GM12878 (cell line): ENCODE results near the gene ADGRV1. TPM values are rescaled to one million over a fixed set of nuclear protein-coding genes. Genes with fewer than 3 reads are reported as not detected.

Source experiments
- ATAC-seq: fragments of 200-7000 bp; cut with Tn5 transposase; 3 replicates; pipeline ENCODE4 v1.9.1; 2020; ENCODE audit warnings: mild to moderate bottlenecking, moderate library complexity
- BruUV-seq: library from RNA; stranded (reverse); fragments of 400-500 nt; replicated peaks from 2 replicates; lab custom pipeline; 2021; lab: Mats Ljungman, UMichigan
- CTCF ChIA-PET: fragments of 300-600 bp; sonication (Branson Sonifier 250); formaldehyde crosslinking; extraction: SDS; loops from one replicate; lab custom pipeline; 2021; ENCODE audit warnings: inconsistent platforms; lab: Yijun Ruan, JAX
- POLR2A ChIA-PET: fragments of 350-600 bp; formaldehyde crosslinking; extraction: SDS; loops from one replicate; lab custom pipeline; 2021; ENCODE audit warnings: inconsistent platforms; lab: Charles Lee
- RAD21 ChIA-PET: fragments of 300-600 bp; sonication (Branson Sonifier 250); formaldehyde crosslinking; loops from one replicate; lab custom pipeline; 2023; ENCODE audit warnings: antibody characterized with exemption; ENCODE audit not compliant: unreplicated experiment; lab: Charles Lee
- SMC1A ChIA-PET: fragments of 300-600 bp; sonication (Branson Sonifier 250); formaldehyde crosslinking; loops from one replicate; lab custom pipeline; 2023; ENCODE audit not compliant: unreplicated experiment, uncharacterized antibody; lab: Charles Lee
- DNase-seq: peaks from one replicate; pipeline ENCODE4 v3.0.0-alpha.2; 2011; ENCODE audit warnings: low read depth, low spot score
- FAIRE-seq: peaks from 3 replicates; lab custom pipeline; 2011; peaks lifted over from hg19 to GRCh38; lab: Jason Lieb, UNC
- H2AFZ ChIP-seq: 2 replicates; pipeline ENCODE4 v1.6.0; 2011; ENCODE audit warnings: low read depth, low read length, control low read depth; ENCODE audit not compliant: control insufficient read depth
- H3K27ac ChIP-seq: 2 replicates; pipeline ENCODE4 v1.5.1; 2011; ENCODE audit warnings: control low read depth; ENCODE audit not compliant: control insufficient read depth, insufficient read depth
- H3K27me3 ChIP-seq, 2 experiments: replicated peaks in 1 of 2; 2 replicates each; pipeline versions ENCODE4 v1.6.0 to v1.6.1; 2011; ENCODE audit warnings: low read length in 1 of 2; ENCODE audit not compliant: control insufficient read depth in 2 of 2, insufficient read depth in 2 of 2
- H3K36me3 ChIP-seq, 2 experiments: 2 replicates each; pipeline ENCODE4 v1.5.1; 2011; ENCODE audit warnings: low read length in 1 of 2; ENCODE audit not compliant: control insufficient read depth in 2 of 2, insufficient read depth in 2 of 2
- H3K4me1 ChIP-seq: 2 replicates; pipeline ENCODE4 v1.6.1; 2011; ENCODE audit warnings: mild to moderate bottlenecking, low read length, moderate library complexity, mixed read lengths; ENCODE audit not compliant: control insufficient read depth, insufficient read depth
- H3K4me2 ChIP-seq: 2 replicates; pipeline ENCODE4 v1.6.0; 2011; ENCODE audit warnings: control low read depth; ENCODE audit not compliant: control insufficient read depth, insufficient read depth
- H3K4me3 ChIP-seq: fragments of 200-600 bp; sonication (generic); 2 replicates; pipeline ENCODE4 v1.5.1; 2016
- H3K79me2 ChIP-seq: 2 replicates; pipeline ENCODE4 v1.6.0; 2011; ENCODE audit warnings: low read length; ENCODE audit not compliant: control insufficient read depth, insufficient read depth
- H3K9ac ChIP-seq: 2 replicates; pipeline ENCODE4 v1.8.0; 2011; ENCODE audit warnings: low read length, control low read depth, mixed read lengths; ENCODE audit not compliant: control insufficient read depth, insufficient read depth
- H3K9me3 ChIP-seq: replicated peaks from 3 replicates; pipeline ENCODE4 v1.5.1; 2011; ENCODE audit warnings: mild to moderate bottlenecking, low read length; ENCODE audit not compliant: control insufficient read depth, insufficient read depth
- H4K20me1 ChIP-seq: 2 replicates; pipeline ENCODE4 v1.6.0; 2011; ENCODE audit not compliant: control insufficient read depth, insufficient read depth
- ATF7 ChIP-seq: fragments of 450-650 bp; IDR thresholded peaks from 2 replicates; pipeline ENCODE4 v1.6.1; 2016; ENCODE audit warnings: low read depth, mild to moderate bottlenecking
- BCL11A ChIP-seq: IDR thresholded peaks from 2 replicates; pipeline ENCODE4 v1.6.1; 2011; ENCODE audit warnings: low read depth, low read length
- BHLHE40 ChIP-seq, 2 experiments: fragments of 450-650 bp in 1 of 2; IDR thresholded peaks; 2 replicates each; pipeline ENCODE4 v1.6.1; 2011 to 2017; ENCODE audit warnings: low read depth in 2 of 2, borderline replicate concordance in 1 of 2, improper control_type of control experiment in 1 of 2, low read length in 1 of 2, mild to moderate bottlenecking in 1 of 2
- CBX5 ChIP-seq: sonication (generic); IDR thresholded peaks from 2 replicates; pipeline ENCODE4 v1.6.1; 2016; ENCODE audit warnings: low read depth, moderate library complexity, mild to moderate bottlenecking, inconsistent platforms
- CEBPZ ChIP-seq: fragments of 150-350 bp; IDR thresholded peaks from 2 replicates; pipeline ENCODE4 v1.6.1; 2016; ENCODE audit warnings: low read depth, low read length
- FOXM1 ChIP-seq: IDR thresholded peaks from 2 replicates; pipeline ENCODE4 v1.6.1; 2012; ENCODE audit warnings: low read depth, mild to moderate bottlenecking, inconsistent platforms, low read length, moderate library complexity
- IKZF1 ChIP-seq: fragments of 450-650 bp; conservative IDR thresholded peaks from 2 replicates; pipeline ENCODE4 v1.6.1; 2017; ENCODE audit warnings: antibody characterized with exemption, mild to moderate bottlenecking
- MTA2 ChIP-seq: fragments of 450-650 bp; IDR thresholded peaks from 2 replicates; pipeline ENCODE4 v1.6.1; 2016; ENCODE audit warnings: low read depth, mild to moderate bottlenecking, moderate library complexity
- RFX5 ChIP-seq: IDR thresholded peaks from 2 replicates; pipeline ENCODE4 v1.6.1; 2011; ENCODE audit warnings: low read depth, low read length, improper control_type of control experiment
- RUNX3 ChIP-seq: IDR thresholded peaks from 2 replicates; pipeline ENCODE4 v1.6.1; 2012; ENCODE audit warnings: low read length, inconsistent platforms
- WGBS: methylation state at CpG from one replicate; pipeline ENCODE4 v1.1.6; 2016; ENCODE audit warnings: low lambda C conversion rate; ENCODE audit not compliant: insufficient replicate concordance, insufficient coverage; ENCODE audit errors: missing lambda C conversion rate; 5-methylcytosine and 5-hydroxymethylcytosine counted together
- in situ Hi-C: fragments of 300-500 bp; cut with MboI; formaldehyde crosslinking; loops from 9 replicates; pipeline ENCODE4 v1.14.3; 2018; ENCODE audit warnings: mixed read lengths
- intact Hi-C: fragments of 100-400 bp; cut with micrococcal nuclease; formaldehyde crosslinking; loops from one replicate; pipeline ENCODE4 v1.14.2; 2022; ENCODE audit not compliant: unreplicated experiment
- polyA plus RNA-seq, 11 experiments: library from polyadenylated mRNA; depleted of rRNA in 4 of 11; unstranded in 6 of 11; stranded (reverse) in 5 of 11; fragments of >200 nt; fragmentation: Nextera tagmentation in 4 of 11; fragmentation: Illumina TruSeq in 1 of 11; extraction: Ambion mirVana in 4 of 11; extraction: Trizol in 1 of 11; gene quantifications; 1 replicate in 1 of 11; 2 replicates in 10 of 11; pipeline versions ENCODE4 v1.2.1 to v1.2.3, GENCODE V29; 2011 to 2016; ENCODE audit warnings: inconsistent platforms in 2 of 11, missing spikeins in 2 of 11, low read depth in 1 of 11
- total RNA-seq, 4 experiments: library from RNA; depleted of rRNA in 3 of 4; stranded (reverse); fragments of >200 nt in 3 of 4; fragmentation: Illumina TruSeq in 1 of 4; extraction: Trizol in 1 of 4; gene quantifications; 2 replicates each; pipeline versions ENCODE4 v1.2.1 to v1.2.3, GENCODE V29; 2013 to 2021
- TF ChIP-seq, protein P1 (sequence below): fragments of 450-650 bp; IDR thresholded peaks from 2 replicates; pipeline ENCODE4 v1.6.1; 2017; ENCODE audit warnings: mild to moderate bottlenecking, low read depth, inconsistent platforms; ENCODE audit not compliant: poor library complexity, severe bottlenecking
- TF ChIP-seq, protein P2 (sequence below): fragments of 450-650 bp; IDR thresholded peaks from 2 replicates; pipeline ENCODE4 v1.6.1; 2016; ENCODE audit warnings: mild to moderate bottlenecking

Gene ADGRV1
- total and polyA plus RNA-seq, 10 of the 15 experiments (the other 5 are each of a cell fraction or from before 2014, with no cell fraction given) = 0.04 to 8.1 (median 0.16) TPM; not detected in 1

DNA sequence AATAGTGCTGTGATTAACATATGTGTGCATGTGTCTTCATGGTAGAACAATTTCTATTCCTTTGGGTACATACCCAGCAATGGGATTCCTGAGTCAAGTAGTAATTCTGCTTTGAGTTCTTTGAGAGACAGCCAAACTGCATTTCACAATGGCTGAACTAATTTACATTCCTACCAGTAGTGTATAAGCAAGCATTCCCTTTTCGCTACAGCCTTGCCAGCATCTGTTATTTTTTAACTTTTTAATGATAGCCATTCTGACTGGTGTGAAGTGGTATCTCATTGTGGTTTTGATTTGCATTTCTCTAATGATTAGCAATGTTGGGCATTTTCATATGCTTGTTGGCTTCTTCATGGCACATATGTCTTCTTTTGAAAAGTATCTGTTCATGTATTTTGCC is 516.0 kb downstream of the ADGRV1 start:
- BruUV-seq = no TSS peak
- peaks cover 5% of the 10 kb centered on the region for H3K4me1 ChIP-seq
- WGBS = 47% methylated on average over 1 of the region's 1 CpG
- no peak overlapping the region for H3K27ac ChIP-seq
- H3K4me2 ChIP-seq = no peak overlapping the region
- no peaks in the 10 kb centered on the region for H4K20me1 ChIP-seq
- H3K27me3 ChIP-seq = no peaks in the 10 kb centered on the region
- H3K9ac ChIP-seq = no peak overlapping the region
- H3K36me3 ChIP-seq = no peaks in the 10 kb centered on the region
- SMC1A ChIA-PET = interaction anchor here (1.0 to 1.6 kb wide), 3 partner anchors 12 to 27 kb away, joined by 3 to 5 read pairs (median 3); no protein-coding TSS in a partner anchor
- TF ChIP-seq CEBPZ (no peak), IKZF1 (peak; percentile 23; the same call in 1 of the 2 replicates), ATF7 (0 out of 2 replicates have a peak, but pooled peaks have one; percentile 12), BHLHE40 (IDR thresholded peaks at IDR 0.05; ENCODE audit: borderline replicate concordance in 1 of 2, low read depth in 2 of 2, low read length in 1 of 2) (no peak), FOXM1 (no peak), MTA2 (peak; percentile 83), BCL11A (no peak), RUNX3 (no peak), CBX5 (no peak), RFX5 (no peak)
- TF ChIP-seq, protein P1, sequence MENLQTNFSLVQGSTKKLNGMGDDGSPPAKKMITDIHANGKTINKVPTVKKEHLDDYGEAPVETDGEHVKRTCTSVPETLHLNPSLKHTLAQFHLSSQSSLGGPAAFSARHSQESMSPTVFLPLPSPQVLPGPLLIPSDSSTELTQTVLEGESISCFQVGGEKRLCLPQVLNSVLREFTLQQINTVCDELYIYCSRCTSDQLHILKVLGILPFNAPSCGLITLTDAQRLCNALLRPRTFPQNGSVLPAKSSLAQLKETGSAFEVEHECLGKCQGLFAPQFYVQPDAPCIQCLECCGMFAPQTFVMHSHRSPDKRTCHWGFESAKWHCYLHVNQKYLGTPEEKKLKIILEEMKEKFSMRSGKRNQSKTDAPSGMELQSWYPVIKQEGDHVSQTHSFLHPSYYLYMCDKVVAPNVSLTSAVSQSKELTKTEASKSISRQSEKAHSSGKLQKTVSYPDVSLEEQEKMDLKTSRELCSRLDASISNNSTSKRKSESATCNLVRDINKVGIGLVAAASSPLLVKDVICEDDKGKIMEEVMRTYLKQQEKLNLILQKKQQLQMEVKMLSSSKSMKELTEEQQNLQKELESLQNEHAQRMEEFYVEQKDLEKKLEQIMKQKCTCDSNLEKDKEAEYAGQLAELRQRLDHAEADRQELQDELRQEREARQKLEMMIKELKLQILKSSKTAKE = no peak
- TF ChIP-seq, protein P2, sequence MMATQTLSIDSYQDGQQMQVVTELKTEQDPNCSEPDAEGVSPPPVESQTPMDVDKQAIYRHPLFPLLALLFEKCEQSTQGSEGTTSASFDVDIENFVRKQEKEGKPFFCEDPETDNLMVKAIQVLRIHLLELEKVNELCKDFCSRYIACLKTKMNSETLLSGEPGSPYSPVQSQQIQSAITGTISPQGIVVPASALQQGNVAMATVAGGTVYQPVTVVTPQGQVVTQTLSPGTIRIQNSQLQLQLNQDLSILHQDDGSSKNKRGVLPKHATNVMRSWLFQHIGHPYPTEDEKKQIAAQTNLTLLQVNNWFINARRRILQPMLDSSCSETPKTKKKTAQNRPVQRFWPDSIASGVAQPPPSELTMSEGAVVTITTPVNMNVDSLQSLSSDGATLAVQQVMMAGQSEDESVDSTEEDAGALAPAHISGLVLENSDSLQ = 0 out of 2 replicates have a peak, but pooled peaks have one; percentile 20
- H3K79me2 ChIP-seq = no peaks in the 10 kb centered on the region
- POLR2A ChIA-PET = interaction anchor here (1.4 kb wide), 1 partner anchor 15 kb away, joined by 3 read pairs; no protein-coding TSS in a partner anchor
- peak; percentile 23 for DNase-seq
- no peak overlapping the region for H2AFZ ChIP-seq
- intact Hi-C loops = loop anchor here (5.0 kb wide), 1 partner anchor 132 kb away; no protein-coding TSS in a partner anchor
- no peaks in the 10 kb centered on the region for H3K9me3 ChIP-seq
- FAIRE-seq = no peak
- peak; percentile 78 for ATAC-seq
- RAD21 ChIA-PET = no interaction called here
- H3K4me3 ChIP-seq = no peak overlapping the region
- CTCF ChIA-PET = no interaction called here
- in situ Hi-C loops = no loop called here
